GM12878 (cell line): ENCODE results near the gene ABCD3. TPM values are rescaled to one million over a fixed set of nuclear protein-coding genes. Genes with fewer than 3 reads are reported as not detected.

Experiments used
- ATAC-seq: fragments of 200-7000 bp; cut with Tn5 transposase; 3 replicates; pipeline ENCODE4 v1.9.1; 2020; ENCODE audit warnings: mild to moderate bottlenecking, moderate library complexity
- BruUV-seq: library from RNA; stranded (reverse); fragments of 400-500 nt; replicated peaks from 2 replicates; lab custom pipeline; 2021; lab: Mats Ljungman, UMichigan
- CTCF ChIA-PET: fragments of 300-600 bp; sonication (Branson Sonifier 250); formaldehyde crosslinking; extraction: SDS; loops from one replicate; lab custom pipeline; 2021; ENCODE audit warnings: inconsistent platforms; lab: Yijun Ruan, JAX
- POLR2A ChIA-PET: fragments of 350-600 bp; formaldehyde crosslinking; extraction: SDS; loops from one replicate; lab custom pipeline; 2021; ENCODE audit warnings: inconsistent platforms; lab: Charles Lee
- RAD21 ChIA-PET: fragments of 300-600 bp; sonication (Branson Sonifier 250); formaldehyde crosslinking; loops from one replicate; lab custom pipeline; 2023; ENCODE audit warnings: antibody characterized with exemption; ENCODE audit not compliant: unreplicated experiment; lab: Charles Lee
- SMC1A ChIA-PET: fragments of 300-600 bp; sonication (Branson Sonifier 250); formaldehyde crosslinking; loops from one replicate; lab custom pipeline; 2023; ENCODE audit not compliant: unreplicated experiment, uncharacterized antibody; lab: Charles Lee
- DNase-seq: peaks from one replicate; pipeline ENCODE4 v3.0.0-alpha.2; 2011; ENCODE audit warnings: low read depth, low spot score
- FAIRE-seq: peaks from 3 replicates; lab custom pipeline; 2011; peaks lifted over from hg19 to GRCh38; lab: Jason Lieb, UNC
- H2AFZ ChIP-seq: 2 replicates; pipeline ENCODE4 v1.6.0; 2011; ENCODE audit warnings: low read depth, low read length, control low read depth; ENCODE audit not compliant: control insufficient read depth
- H3K27ac ChIP-seq: 2 replicates; pipeline ENCODE4 v1.5.1; 2011; ENCODE audit warnings: control low read depth; ENCODE audit not compliant: control insufficient read depth, insufficient read depth
- H3K27me3 ChIP-seq, 2 experiments: replicated peaks in 1 of 2; 2 replicates each; pipeline versions ENCODE4 v1.6.0 to v1.6.1; 2011; ENCODE audit warnings: low read length in 1 of 2; ENCODE audit not compliant: control insufficient read depth in 2 of 2, insufficient read depth in 2 of 2
- H3K36me3 ChIP-seq, 2 experiments: 2 replicates each; pipeline ENCODE4 v1.5.1; 2011; ENCODE audit warnings: low read length in 1 of 2; ENCODE audit not compliant: control insufficient read depth in 2 of 2, insufficient read depth in 2 of 2
- H3K4me1 ChIP-seq: 2 replicates; pipeline ENCODE4 v1.6.1; 2011; ENCODE audit warnings: mild to moderate bottlenecking, low read length, moderate library complexity, mixed read lengths; ENCODE audit not compliant: control insufficient read depth, insufficient read depth
- H3K4me2 ChIP-seq: 2 replicates; pipeline ENCODE4 v1.6.0; 2011; ENCODE audit warnings: control low read depth; ENCODE audit not compliant: control insufficient read depth, insufficient read depth
- H3K4me3 ChIP-seq: fragments of 200-600 bp; sonication (generic); 2 replicates; pipeline ENCODE4 v1.5.1; 2016
- H3K79me2 ChIP-seq: 2 replicates; pipeline ENCODE4 v1.6.0; 2011; ENCODE audit warnings: low read length; ENCODE audit not compliant: control insufficient read depth, insufficient read depth
- H3K9ac ChIP-seq: 2 replicates; pipeline ENCODE4 v1.8.0; 2011; ENCODE audit warnings: low read length, control low read depth, mixed read lengths; ENCODE audit not compliant: control insufficient read depth, insufficient read depth
- H3K9me3 ChIP-seq: replicated peaks from 3 replicates; pipeline ENCODE4 v1.5.1; 2011; ENCODE audit warnings: mild to moderate bottlenecking, low read length; ENCODE audit not compliant: control insufficient read depth, insufficient read depth
- H4K20me1 ChIP-seq: 2 replicates; pipeline ENCODE4 v1.6.0; 2011; ENCODE audit not compliant: control insufficient read depth, insufficient read depth
- BCL11A ChIP-seq: IDR thresholded peaks from 2 replicates; pipeline ENCODE4 v1.6.1; 2011; ENCODE audit warnings: low read depth, low read length
- BHLHE40 ChIP-seq, 2 experiments: fragments of 450-650 bp in 1 of 2; IDR thresholded peaks; 2 replicates each; pipeline ENCODE4 v1.6.1; 2011 to 2017; ENCODE audit warnings: low read depth in 2 of 2, borderline replicate concordance in 1 of 2, improper control_type of control experiment in 1 of 2, low read length in 1 of 2, mild to moderate bottlenecking in 1 of 2
- BMI1 ChIP-seq: fragments of 450-650 bp; IDR thresholded peaks from 2 replicates; pipeline ENCODE4 v1.6.1; 2016; ENCODE audit warnings: mild to moderate bottlenecking, moderate library complexity, borderline replicate concordance
- CBX5 ChIP-seq: sonication (generic); IDR thresholded peaks from 2 replicates; pipeline ENCODE4 v1.6.1; 2016; ENCODE audit warnings: low read depth, moderate library complexity, mild to moderate bottlenecking, inconsistent platforms
- CREB1 ChIP-seq: IDR thresholded peaks from 2 replicates; pipeline ENCODE4 v1.6.1; 2012; ENCODE audit warnings: low read depth, mild to moderate bottlenecking, inconsistent platforms
- DPF2 ChIP-seq: fragments of 450-650 bp; IDR thresholded peaks from 2 replicates; pipeline ENCODE4 v1.6.1; 2017; ENCODE audit warnings: mild to moderate bottlenecking
- E2F8 ChIP-seq: fragments of 450-650 bp; IDR thresholded peaks from 2 replicates; pipeline ENCODE4 v1.6.1; 2018; ENCODE audit warnings: mild to moderate bottlenecking, low read depth, moderate library complexity; ENCODE audit not compliant: partially characterized antibody
- EED ChIP-seq: sonication (generic); IDR thresholded peaks from 2 replicates; pipeline ENCODE4 v1.6.1; 2016; ENCODE audit warnings: antibody characterized with exemption, low read depth
- IKZF2 ChIP-seq, 2 experiments: fragments of 450-650 bp; IDR thresholded peaks; 2 replicates each; pipeline ENCODE4 v1.6.1; 2017; ENCODE audit warnings: mild to moderate bottlenecking in 2 of 2, moderate library complexity in 2 of 2
- JUNB ChIP-seq: IDR thresholded peaks from 2 replicates; pipeline ENCODE4 v1.6.1; 2016; ENCODE audit warnings: antibody characterized with exemption, mild to moderate bottlenecking
- JUND ChIP-seq: IDR thresholded peaks from 2 replicates; pipeline ENCODE4 v1.6.1; 2012; ENCODE audit warnings: low read depth, mild to moderate bottlenecking, low read length, improper control_type of control experiment, moderate library complexity
- NFIC ChIP-seq: IDR thresholded peaks from 2 replicates; pipeline ENCODE4 v1.6.1; 2012; ENCODE audit warnings: low read depth, mild to moderate bottlenecking, inconsistent platforms, low read length, moderate library complexity
- RELB ChIP-seq: fragments of 450-650 bp; IDR thresholded peaks from 2 replicates; pipeline ENCODE4 v1.6.1; 2017; ENCODE audit warnings: low read depth, mild to moderate bottlenecking, moderate library complexity
- RUNX3 ChIP-seq: IDR thresholded peaks from 2 replicates; pipeline ENCODE4 v1.6.1; 2012; ENCODE audit warnings: low read length, inconsistent platforms
- TCF3 ChIP-seq: IDR thresholded peaks from 2 replicates; pipeline ENCODE4 v1.6.1; 2012; ENCODE audit warnings: low read depth, mild to moderate bottlenecking, low read length, borderline replicate concordance; ENCODE audit not compliant: insufficient read depth
- WRNIP1 ChIP-seq: IDR thresholded peaks from 2 replicates; pipeline ENCODE4 v1.6.1; 2011; ENCODE audit warnings: low read depth, low read length, improper control_type of control experiment, borderline replicate concordance
- ZBTB4 ChIP-seq: fragments of 450-650 bp; formaldehyde crosslinking; IDR thresholded peaks from 2 replicates; pipeline ENCODE4 v1.4.0; 2022; ENCODE audit warnings: mild to moderate bottlenecking, moderate library complexity
- ZNF217 ChIP-seq: fragments of 450-650 bp; IDR thresholded peaks from 2 replicates; pipeline ENCODE4 v1.6.1; 2017; ENCODE audit warnings: antibody characterized with exemption, mild to moderate bottlenecking
- ZSCAN29 ChIP-seq: fragments of 450-650 bp; IDR thresholded peaks from 2 replicates; pipeline ENCODE4 v1.6.1; 2017; ENCODE audit warnings: mild to moderate bottlenecking, moderate library complexity
- WGBS: methylation state at CpG from one replicate; pipeline ENCODE4 v1.1.6; 2016; ENCODE audit warnings: low lambda C conversion rate; ENCODE audit not compliant: insufficient replicate concordance, insufficient coverage; ENCODE audit errors: missing lambda C conversion rate; 5-methylcytosine and 5-hydroxymethylcytosine counted together
- in situ Hi-C: fragments of 300-500 bp; cut with MboI; formaldehyde crosslinking; loops from 9 replicates; pipeline ENCODE4 v1.14.3; 2018; ENCODE audit warnings: mixed read lengths
- intact Hi-C: fragments of 100-400 bp; cut with micrococcal nuclease; formaldehyde crosslinking; loops from one replicate; pipeline ENCODE4 v1.14.2; 2022; ENCODE audit not compliant: unreplicated experiment
- polyA plus RNA-seq, 11 experiments: library from polyadenylated mRNA; depleted of rRNA in 4 of 11; unstranded in 6 of 11; stranded (reverse) in 5 of 11; fragments of >200 nt; fragmentation: Nextera tagmentation in 4 of 11; fragmentation: Illumina TruSeq in 1 of 11; extraction: Ambion mirVana in 4 of 11; extraction: Trizol in 1 of 11; gene quantifications; 1 replicate in 1 of 11; 2 replicates in 10 of 11; pipeline versions ENCODE4 v1.2.1 to v1.2.3, GENCODE V29; 2011 to 2016; ENCODE audit warnings: inconsistent platforms in 2 of 11, missing spikeins in 2 of 11, low read depth in 1 of 11
- total RNA-seq, 4 experiments: library from RNA; depleted of rRNA in 3 of 4; stranded (reverse); fragments of >200 nt in 3 of 4; fragmentation: Illumina TruSeq in 1 of 4; extraction: Trizol in 1 of 4; gene quantifications; 2 replicates each; pipeline versions ENCODE4 v1.2.1 to v1.2.3, GENCODE V29; 2013 to 2021

The ABCD3 gene
- total and polyA plus RNA-seq, 10 of the 15 experiments (the other 5 are each of a cell fraction or from before 2014, with no cell fraction given): 15.1 to 40.2 (median 24.1) TPM

GRCh38 chr1:94411237-94411636 is 7.0 kb upstream of the ABCD3 start:
- ChIA-PET RAD21 (no interaction called here), SMC1A (no interaction called here), CTCF (interaction anchor here (0.6 kb wide), 1 partner anchor 108 kb away, joined by 3 read pairs; no protein-coding TSS in a partner anchor), POLR2A (no interaction called here)
- peak; percentile 96 for ATAC-seq
- DNase-seq: peak; percentile 20
- no peaks in the 10 kb centered on the region for H3K4me1 ChIP-seq
- 0% methylated on average over 1 of the region's 1 CpG for WGBS
- intact Hi-C loops: loop anchor here (10.0 kb wide), 1 partner anchor 824 kb away; the partner anchor contains the start of gene RWDD3
- H3K4me3 ChIP-seq: no peak overlapping the region
- H4K20me1 ChIP-seq: no peaks in the 10 kb centered on the region
- no peaks in the 10 kb centered on the region for H3K9me3 ChIP-seq
- in situ Hi-C loops: no loop called here
- H3K4me2 ChIP-seq: no peak overlapping the region
- H3K27ac ChIP-seq: no peak overlapping the region
- no peak overlapping the region for H3K9ac ChIP-seq
- H3K36me3 ChIP-seq: no peaks in the 10 kb centered on the region
- H3K79me2 ChIP-seq: no peaks in the 10 kb centered on the region
- no peak overlapping the region for H2AFZ ChIP-seq
- peaks cover 0 to 3% of the 10 kb centered on the region in 2 experiments; a peak in 1 of 4 replicates for H3K27me3 ChIP-seq
- BruUV-seq: no TSS peak
- FAIRE-seq: no peak
- TF ChIP-seq BCL11A (peak; percentile 70), ZBTB4 (no peak), ZNF217 (peak; percentile 58; the same call in 1 of the 2 replicates), CBX5 (no peak), E2F8 (no peak), ZSCAN29 (no peak), BHLHE40 (IDR thresholded peaks at IDR 0.05; ENCODE audit: borderline replicate concordance in 1 of 2, low read depth in 2 of 2, low read length in 1 of 2) (peak; percentile 92 to 93), BMI1 (peak; percentile 40; the same call in 1 of the 2 replicates), WRNIP1 (no peak), RELB (peak; percentile 20; the same call in 1 of the 2 replicates), JUND (no peak), TCF3 (no peak), JUNB (peak; percentile 89), IKZF2 (IDR thresholded peaks at IDR 0.05) (peak; percentile 27 to 67; a peak in 2 of 4 replicates), DPF2 (peak; percentile 49; the same call in 1 of the 2 replicates), EED (no peak), CREB1 (no peak), RUNX3 (peak; percentile 92), NFIC (peak; percentile 47; the same call in 1 of the 2 replicates)
